Suppressor macrophage treated with lipopolysaccharide for 4 hours (primary cell): ENCODE results near the gene TBC1D10A.

Experiments used
- DNase-seq: peaks from one replicate; pipeline ENCODE4 v3.0.0-alpha.2; 2020

The TBC1D10A gene, protein sequence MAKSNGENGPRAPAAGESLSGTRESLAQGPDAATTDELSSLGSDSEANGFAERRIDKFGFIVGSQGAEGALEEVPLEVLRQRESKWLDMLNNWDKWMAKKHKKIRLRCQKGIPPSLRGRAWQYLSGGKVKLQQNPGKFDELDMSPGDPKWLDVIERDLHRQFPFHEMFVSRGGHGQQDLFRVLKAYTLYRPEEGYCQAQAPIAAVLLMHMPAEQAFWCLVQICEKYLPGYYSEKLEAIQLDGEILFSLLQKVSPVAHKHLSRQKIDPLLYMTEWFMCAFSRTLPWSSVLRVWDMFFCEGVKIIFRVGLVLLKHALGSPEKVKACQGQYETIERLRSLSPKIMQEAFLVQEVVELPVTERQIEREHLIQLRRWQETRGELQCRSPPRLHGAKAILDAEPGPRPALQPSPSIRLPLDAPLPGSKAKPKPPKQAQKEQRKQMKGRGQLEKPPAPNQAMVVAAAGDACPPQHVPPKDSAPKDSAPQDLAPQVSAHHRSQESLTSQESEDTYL

DNA sequence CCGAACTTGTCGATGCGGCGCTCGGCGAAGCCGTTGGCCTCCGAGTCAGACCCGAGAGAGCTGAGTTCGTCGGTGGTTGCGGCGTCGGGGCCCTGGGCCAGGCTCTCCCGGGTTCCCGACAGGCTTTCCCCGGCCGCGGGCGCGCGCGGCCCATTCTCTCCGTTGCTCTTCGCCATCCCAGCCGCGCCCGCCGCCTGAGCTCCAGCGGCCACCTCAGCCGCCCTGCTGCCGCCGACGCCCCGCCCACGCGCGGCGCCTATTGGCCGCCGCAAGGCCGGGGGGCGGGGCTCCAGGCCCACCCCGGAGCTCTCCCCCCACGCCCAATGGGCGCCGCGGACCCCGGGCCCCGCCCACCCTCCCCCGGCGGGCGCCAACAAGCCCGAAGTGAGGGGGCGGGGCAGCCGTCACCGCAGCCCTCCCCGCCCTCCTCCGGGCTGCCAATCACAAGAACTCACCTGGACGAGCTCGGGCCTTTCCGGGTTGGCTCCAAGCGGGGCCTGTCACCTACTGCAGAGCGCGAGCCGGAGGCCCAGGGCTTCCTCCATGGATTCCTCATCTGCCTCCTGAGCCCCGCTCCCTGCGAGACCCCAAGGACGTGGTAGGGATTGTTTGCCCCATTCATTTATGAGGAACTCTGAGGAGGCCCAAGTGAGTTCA lies at the start of gene TBC1D10A:
TSS of gene TBC1D10A (minus strand) at position 236 of the 657 bp plus-strand sequence. CDS start at position 176, 60 bp downstream.
- DNase-seq: peak; percentile 91

DNA sequence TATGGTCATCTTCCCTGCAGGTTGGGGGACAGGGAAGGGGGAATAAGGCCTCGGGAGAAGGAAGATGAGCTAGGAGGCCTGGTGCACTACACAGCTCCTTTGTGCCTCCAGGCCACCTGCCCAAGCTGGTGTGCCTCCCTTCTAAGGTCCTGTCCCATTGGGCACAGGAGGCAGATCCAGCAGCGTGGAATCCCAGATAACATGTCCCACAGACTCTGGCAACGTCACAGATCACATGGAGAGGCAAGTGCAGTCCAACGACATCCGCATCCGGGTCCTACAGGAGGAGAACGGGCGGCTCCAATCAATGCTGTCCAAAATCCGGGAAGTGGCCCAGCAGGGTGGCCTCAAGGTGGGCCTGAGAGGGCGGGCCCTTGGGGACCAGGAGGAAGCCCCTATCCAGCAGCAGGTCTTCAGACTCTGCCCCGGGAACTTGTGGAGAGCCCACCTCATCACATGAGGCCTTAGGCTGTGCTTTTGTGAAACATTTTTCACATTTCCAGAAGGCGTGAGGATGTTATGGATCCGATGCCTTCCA lies 48.6 kb upstream of the TBC1D10A start:
- no peak for DNase-seq

- DNase-seq: no peak
These were observed 46.9 kb upstream of the TBC1D10A start for GRCh38 chr22:30373331-30374325.

- peak; percentile 47 for DNase-seq
These were observed 46.2 kb upstream of the TBC1D10A start for GRCh38 chr22:30372915-30373314.

DNA sequence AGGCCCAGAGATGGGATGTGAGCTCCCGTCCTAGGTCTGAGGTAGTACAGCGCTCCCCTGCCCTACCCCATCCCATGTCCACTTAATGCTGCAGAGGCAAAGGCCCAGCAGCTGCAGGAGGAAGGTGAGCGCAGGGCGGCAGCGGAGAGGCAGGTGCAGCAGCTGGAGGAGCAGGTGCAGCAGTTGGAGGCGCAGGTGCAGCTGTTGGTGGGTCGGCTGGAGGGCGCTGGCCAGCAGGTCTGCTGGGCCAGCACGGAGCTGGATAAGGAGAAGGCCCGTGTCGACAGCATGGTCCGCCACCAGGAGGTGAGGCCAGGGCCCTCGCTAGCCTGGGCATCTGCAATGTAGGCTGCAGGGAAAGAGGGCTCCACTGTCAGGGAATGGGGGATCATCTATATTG lies 45.2 kb upstream of the TBC1D10A start:
- no peak for DNase-seq

DNA sequence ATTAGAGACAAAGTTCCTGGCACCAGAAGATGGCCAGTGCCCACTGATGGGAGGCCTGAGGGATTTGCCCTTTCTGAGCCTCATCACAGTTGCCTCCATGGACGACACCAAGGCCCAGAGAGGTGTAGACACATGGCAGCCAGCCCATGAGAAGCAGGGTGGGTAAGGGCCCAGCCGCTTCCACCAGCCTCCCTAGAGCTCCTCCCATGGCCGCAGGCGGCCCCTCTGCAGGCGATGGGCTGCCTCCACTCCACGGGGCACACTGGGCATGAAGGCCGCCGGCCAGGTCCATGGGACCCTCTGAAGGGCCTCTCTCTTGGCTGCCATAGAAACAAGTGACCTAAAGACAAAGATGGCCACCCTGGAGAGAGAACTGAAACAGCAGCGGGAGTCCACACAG lies 44.6 kb upstream of the TBC1D10A start:
- no peak for DNase-seq

GRCh38 chr22:30370641-30371230 lies 44.0 kb upstream of the TBC1D10A start:
- DNase-seq: no peak

- DNase-seq: no peak
These were observed 41.7 kb upstream of the TBC1D10A start for GRCh38 chr22:30368420-30368819.

- no peak for DNase-seq
These were observed 39.1 kb upstream of the TBC1D10A start for GRCh38 chr22:30365891-30366290.

GRCh38 chr22:30362651-30363281 lies 36.0 kb upstream of the TBC1D10A start:
- no peak for DNase-seq

- DNase-seq: no peak
These were observed 35.3 kb upstream of the TBC1D10A start for GRCh38 chr22:30361916-30362650.

- DNase-seq: no peak
These were observed 31.8 kb upstream of the TBC1D10A start for GRCh38 chr22:30358541-30358940.

GRCh38 chr22:30357650-30358215 lies 31.0 kb upstream of the TBC1D10A start:
- no peak for DNase-seq

DNA sequence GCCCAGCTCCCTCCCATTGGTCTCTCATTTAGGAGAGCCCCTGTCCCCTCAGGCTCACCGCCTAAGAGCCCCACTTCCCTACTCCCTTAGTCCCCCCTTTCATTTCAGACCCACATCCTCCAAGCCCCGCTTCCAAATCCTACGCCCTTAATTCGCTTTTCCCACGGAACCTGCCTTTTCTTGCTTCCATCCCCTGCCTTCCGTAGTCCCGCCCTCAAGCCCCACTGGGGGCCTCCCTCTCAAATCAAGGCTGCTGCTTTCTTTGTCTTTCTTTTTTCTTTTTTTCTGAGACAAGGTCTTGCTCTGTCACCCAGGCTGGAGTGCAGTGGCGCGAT lies 30.5 kb upstream of the TBC1D10A start:
- no peak for DNase-seq

DNA sequence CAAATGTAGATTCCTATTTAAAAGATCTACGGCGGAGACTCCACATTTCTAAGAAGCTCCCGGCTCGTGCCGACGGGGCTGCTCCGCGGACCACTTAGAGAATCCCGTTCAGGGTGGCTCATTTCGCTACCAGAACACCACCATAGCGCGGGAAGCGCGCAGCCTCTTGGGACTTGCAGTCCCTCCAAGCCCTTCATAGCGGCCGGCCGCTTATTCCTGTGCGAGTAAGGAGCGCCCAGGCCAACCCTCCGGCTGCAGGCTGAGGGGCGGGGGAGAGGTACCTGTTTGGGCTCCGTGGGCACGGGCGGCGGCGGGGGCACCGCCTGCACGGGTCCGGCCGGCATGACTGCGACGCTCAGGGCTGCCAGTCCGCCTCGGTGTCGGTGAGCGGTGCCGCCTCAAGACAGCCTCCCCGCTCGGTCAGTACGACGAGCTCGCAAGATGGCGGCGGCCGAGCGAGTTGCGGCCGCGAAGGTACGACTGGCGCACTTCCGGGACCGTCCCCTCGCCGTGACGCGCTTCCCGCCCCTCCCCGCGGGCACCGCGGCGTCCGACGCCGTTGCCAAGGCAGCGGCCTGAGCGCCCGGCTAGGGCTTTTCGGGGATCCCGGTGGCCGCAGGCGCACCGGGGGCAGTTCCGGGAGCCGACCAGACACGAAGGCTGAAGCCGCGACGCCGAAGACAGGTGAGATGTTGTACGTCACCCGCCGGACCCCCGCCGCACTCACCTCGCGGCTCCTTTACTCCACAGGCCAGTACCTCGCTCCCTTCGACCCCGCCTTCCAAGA lies 29.9 kb upstream of the TBC1D10A start, which contains the start of the genes CCDC157 and SF3A1:
TSS of gene CCDC157 (plus strand) at position 559 of the 787 bp plus-strand sequence. CDS start 8,994 bp downstream, outside the sequence.
TSS of gene SF3A1 (minus strand) at position 446 of the 787 bp plus-strand sequence. CDS start at position 344, 102 bp downstream.
- peak; percentile 95 for DNase-seq

- no peak for DNase-seq
These were observed 27.9 kb upstream of the TBC1D10A start for GRCh38 chr22:30354644-30355043.

DNA sequence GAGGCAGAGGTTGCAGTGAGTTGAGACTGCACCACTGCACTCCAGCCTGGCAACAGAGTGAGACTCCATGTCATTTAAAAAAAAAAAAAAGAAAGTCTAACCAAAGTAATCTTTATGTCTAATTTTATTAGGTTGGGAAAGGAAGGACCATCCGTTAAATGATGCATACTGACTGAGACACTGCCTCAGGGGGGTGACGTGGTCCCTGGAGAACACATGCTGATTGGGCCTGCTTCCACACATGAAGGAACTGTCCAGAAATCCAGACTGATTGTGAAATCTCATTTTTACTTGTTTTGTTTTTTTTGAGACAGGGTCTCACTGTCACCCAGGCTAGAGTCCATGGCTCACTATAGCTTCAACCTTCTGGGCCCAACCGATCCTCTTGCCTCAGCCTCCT lies 24.5 kb upstream of the TBC1D10A start:
- DNase-seq: no peak

DNA sequence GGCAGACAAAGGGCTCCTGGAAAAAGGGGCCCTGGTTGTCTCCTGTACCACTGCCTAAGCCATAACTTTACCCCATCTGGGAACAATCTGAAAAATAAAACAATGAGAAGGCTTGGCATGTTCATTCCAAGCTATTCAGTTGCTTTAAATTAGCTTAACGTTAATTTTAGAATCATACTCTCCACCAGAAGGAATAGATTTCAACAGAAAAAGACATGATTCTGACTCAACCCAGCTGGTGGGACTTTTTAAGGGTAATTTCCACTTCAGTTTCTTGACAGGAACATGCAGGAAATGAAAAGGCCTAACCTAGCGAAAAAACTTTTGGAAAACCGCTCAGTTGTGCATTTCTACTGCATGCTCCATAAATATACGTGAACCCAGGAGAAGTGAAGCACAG lies 22.1 kb upstream of the TBC1D10A start:
- peak; percentile 64 for DNase-seq

- DNase-seq: no peak
These were observed 21.7 kb upstream of the TBC1D10A start for GRCh38 chr22:30348404-30348803.
